GM19463 (cell line): ENCODE measurements around the gene TAPBP.
"Not testable (repeated sequence)": the region's sequence is repeated elsewhere in the genome, so short reads cannot be mapped to it uniquely, and the experiment has no call there.

Experiments
- ATAC-seq: cut with Tn5 transposase; IDR thresholded peaks from one replicate; pipeline ENCODE4 v1.9.1; 2021; ENCODE audit warnings: mild to moderate bottlenecking, moderate library complexity; ENCODE audit not compliant: unreplicated experiment

TAPBP gene

GRCh38 chr6:33277663-33278391, 36.1 kb downstream of the TAPBP start:
- ATAC-seq, result no peak

GRCh38 chr6:33276864-33277662, 36.8 kb downstream of the TAPBP start, which contains the start of gene B3GALT4:
B3GALT4 (plus strand) TSS chr6:33277123; CDS start chr6:33277420, 297 bp downstream.
- ATAC-seq, result peak; percentile 57

GRCh38 chr6:33276581-33276863, 37.4 kb downstream of the TAPBP start:
- no peak for ATAC-seq

GRCh38 chr6:33275795-33276580, 37.9 kb downstream of the TAPBP start:
- ATAC-seq, result not testable (repeated sequence)

- ATAC-seq, result no peak
These were observed 39.7 kb downstream of the TAPBP start for GRCh38 chr6:33273924-33274902.

- no peak for ATAC-seq
These were observed 40.6 kb downstream of the TAPBP start for GRCh38 chr6:33273129-33273923.

- peak; percentile 2 for ATAC-seq
These were observed 41.4 kb downstream of the TAPBP start for GRCh38 chr6:33272275-33273128.

- ATAC-seq, result peak; percentile 87
These were observed 42.2 kb downstream of the TAPBP start, which contains the start of the genes RPS18 and VPS52 for GRCh38 chr6:33271468-33272274. RPS18 (plus strand) TSS chr6:33272075; CDS start chr6:33272120, 45 bp downstream. VPS52 (minus strand) TSS chr6:33271876; CDS start chr6:33271675, 201 bp downstream.

- ATAC-seq, result no peak
These were observed 42.8 kb downstream of the TAPBP start for GRCh38 chr6:33271117-33271467.

- ATAC-seq, result no peak
These were observed 49.9 kb downstream of the TAPBP start for GRCh38 chr6:33264015-33264414.

- ATAC-seq, result not testable (repeated sequence)
These were observed 51.4 kb downstream of the TAPBP start for GRCh38 chr6:33262490-33262889.

- no peak for ATAC-seq
These were observed 54.8 kb downstream of the TAPBP start for GRCh38 chr6:33259032-33259431.

GRCh38 chr6:33254591-33254990, 59.3 kb downstream of the TAPBP start:
- ATAC-seq, result no peak

- no peak for ATAC-seq
These were observed 61.1 kb downstream of the TAPBP start for GRCh38 chr6:33252759-33253158.

- no peak for ATAC-seq
These were observed 62.4 kb downstream of the TAPBP start for GRCh38 chr6:33251395-33252012.

GRCh38 chr6:33250731-33251130, 63.1 kb downstream of the TAPBP start:
- no peak for ATAC-seq
